OCI-LY3 (cell line): ENCODE results near the gene KANSL1.

ENCODE experiments used
- CTCF ChIP-seq: fragments of 200-600, 300-600 bp; sonication (generic); IDR thresholded peaks from 2 replicates; pipeline ENCODE4 v1.5.1; 2014; ENCODE audit warnings: antibody characterized with exemption, low read length, low read depth
- EZH2phosphoT487 ChIP-seq: fragments of 200-600 bp; shearing (Covaris generic); IDR thresholded peaks from 2 replicates; pipeline ENCODE4 v1.6.1; 2018; ENCODE audit warnings: antibody characterized with exemption, mixed run types, low read depth

- TF ChIP-seq CTCF (no peak), EZH2phosphoT487 (no peak)
Observed at GRCh38 chr17:46092991-46093390, 100.2 kb downstream of the KANSL1 start.
